OCI-LY1 (cell line): ENCODE measurements around the gene SERHL2.

Experiments
- H2AFZ ChIP-seq: fragments of 200-600 bp; sonication (generic), shearing (Covaris generic); 2 replicates; pipeline ENCODE4 v1.6.0; 2014; ENCODE audit warnings: antibody characterized with exemption, mild to moderate bottlenecking, low read length
- H3F3A ChIP-seq: fragments of 200-600 bp; sonication (generic), shearing (Covaris generic); 2 replicates; pipeline ENCODE4 v1.6.0; 2014; ENCODE audit warnings: mild to moderate bottlenecking, antibody characterized with exemption, low read length, moderate library complexity; ENCODE audit not compliant: insufficient read depth
- H3K27ac ChIP-seq: fragments of 200-600 bp; sonication (generic); 2 replicates; pipeline ENCODE4 v1.5.1; 2014; ENCODE audit warnings: low read length, mixed run types, mild to moderate bottlenecking, low read depth; ENCODE audit not compliant: poor library complexity, severe bottlenecking
- H3K27me3 ChIP-seq: fragments of 200-600 bp; sonication (generic); 2 replicates; pipeline ENCODE4 v1.6.0; 2014; ENCODE audit warnings: antibody characterized with exemption, mild to moderate bottlenecking, low read length, moderate library complexity; ENCODE audit not compliant: insufficient read depth
- H3K36me3 ChIP-seq: fragments of 200-600 bp; sonication (generic); 2 replicates; pipeline ENCODE4 v1.6.1; 2014; ENCODE audit warnings: mild to moderate bottlenecking, antibody characterized with exemption, low read length, moderate library complexity, mixed read lengths; ENCODE audit not compliant: insufficient read depth
- H3K4me1 ChIP-seq: fragments of 200-600 bp; sonication (generic); 2 replicates; pipeline ENCODE4 v1.5.1; 2014; ENCODE audit warnings: mild to moderate bottlenecking, low read length, moderate library complexity; ENCODE audit not compliant: insufficient read depth, severe bottlenecking
- H3K4me2 ChIP-seq: fragments of 200-600 bp; sonication (generic), shearing (Covaris generic); 2 replicates; pipeline ENCODE4 v1.6.1; 2014; ENCODE audit warnings: low read length
- H3K4me3 ChIP-seq: fragments of 200-600 bp; sonication (generic); 2 replicates; pipeline ENCODE4 v1.5.1; 2014; ENCODE audit warnings: low read length, low read depth, mild to moderate bottlenecking, mixed read lengths; ENCODE audit not compliant: poor library complexity, severe bottlenecking
- H3K79me2 ChIP-seq: fragments of 200-600 bp; shearing (Covaris generic); 2 replicates; pipeline ENCODE4 v1.6.1; 2016; ENCODE audit warnings: mixed run types, low read length, mixed read lengths; ENCODE audit not compliant: insufficient read depth
- H3K9ac ChIP-seq: fragments of 200-600 bp; sonication (generic), shearing (Covaris generic); 2 replicates; pipeline ENCODE4 v1.6.1; 2014; ENCODE audit warnings: mild to moderate bottlenecking, low read length, mixed read lengths
- H3K9me2 ChIP-seq: fragments of 200-600 bp; sonication (generic), shearing (Covaris generic); 2 replicates; pipeline ENCODE4 v1.6.1; 2014; ENCODE audit warnings: low read depth, mild to moderate bottlenecking, low read length, mixed read lengths
- H3K9me3 ChIP-seq: fragments of 200-600 bp; shearing (Covaris generic); 2 replicates; pipeline ENCODE4 v1.6.1; 2014; ENCODE audit warnings: low read length, mixed read lengths
- H4K20me1 ChIP-seq: fragments of 200-600 bp; sonication (generic), shearing (Covaris generic); 2 replicates; pipeline ENCODE4 v1.6.0; 2016; ENCODE audit warnings: mild to moderate bottlenecking, low read length; ENCODE audit not compliant: insufficient read depth
- CTCF ChIP-seq: fragments of 200-600 bp; sonication (generic), shearing (Covaris generic); IDR thresholded peaks from 2 replicates; pipeline ENCODE4 v1.5.1; 2017; ENCODE audit warnings: mild to moderate bottlenecking, antibody characterized with exemption, low read length, moderate library complexity, mixed read lengths
- EZH2 ChIP-seq: fragments of 200-600 bp; sonication (generic), shearing (Covaris generic); IDR thresholded peaks from 2 replicates; pipeline ENCODE4 v1.8.0; 2017; ENCODE audit warnings: borderline replicate concordance, mixed run types, mild to moderate bottlenecking, antibody characterized with exemption, low read length, moderate library complexity, mixed read lengths

Gene SERHL2

GRCh38 chr22:42608823-42609361, 55.1 kb downstream of the SERHL2 start:
- peaks cover 86% of the 10 kb centered on the region for H3K79me2 ChIP-seq
- peaks cover 20% of the 10 kb centered on the region for H3K4me1 ChIP-seq
- H4K20me1 ChIP-seq = no peaks in the 10 kb centered on the region; the same call in 1 of the 2 replicates
- TF ChIP-seq EZH2 (no peak), CTCF (no peak)
- no peak overlapping the region for H2AFZ ChIP-seq
- H3F3A ChIP-seq = no peaks in the 10 kb centered on the region
- H3K4me3 ChIP-seq = no peak overlapping the region
- H3K9ac ChIP-seq = no peak overlapping the region
- no peak overlapping the region for H3K4me2 ChIP-seq
- peaks cover 73% of the 10 kb centered on the region for H3K36me3 ChIP-seq
- no peak overlapping the region for H3K27ac ChIP-seq
- no peaks in the 10 kb centered on the region for H3K9me3 ChIP-seq
- no peaks in the 10 kb centered on the region for H3K9me2 ChIP-seq
- no peaks in the 10 kb centered on the region for H3K27me3 ChIP-seq

- Histone ChIP-seq H2AFZ (no peak overlapping the region), H3K9me2 (no peaks in the 10 kb centered on the region), H3K27ac (no peak overlapping the region), H3K9me3 (no peaks in the 10 kb centered on the region), H3K27me3 (no peaks in the 10 kb centered on the region), H3K9ac (no peak overlapping the region), H3K36me3 (peaks cover 63% of the 10 kb centered on the region), H4K20me1 (no peaks in the 10 kb centered on the region; the same call in 1 of the 2 replicates), H3K79me2 (peaks cover 76% of the 10 kb centered on the region), H3K4me1 (peaks cover 20% of the 10 kb centered on the region), H3F3A (no peaks in the 10 kb centered on the region), H3K4me3 (no peak overlapping the region), H3K4me2 (no peak overlapping the region)
- TF ChIP-seq EZH2 (no peak), CTCF (no peak)
Measured at GRCh38 chr22:42610186-42610585, 56.4 kb downstream of the SERHL2 start.

- Histone ChIP-seq H3K9ac (no peak overlapping the region), H3K4me1 (peaks cover 27% of the 10 kb centered on the region), H3K4me3 (no peak overlapping the region), H2AFZ (no peak overlapping the region), H4K20me1 (no peaks in the 10 kb centered on the region; the same call in 1 of the 2 replicates), H3K27ac (no peak overlapping the region), H3F3A (peaks cover 4% of the 10 kb centered on the region; the same call in 1 of the 2 replicates), H3K9me3 (no peaks in the 10 kb centered on the region), H3K27me3 (no peaks in the 10 kb centered on the region), H3K9me2 (no peaks in the 10 kb centered on the region), H3K4me2 (no peak overlapping the region), H3K36me3 (peaks cover 54% of the 10 kb centered on the region), H3K79me2 (peaks cover 67% of the 10 kb centered on the region)
- TF ChIP-seq CTCF (no peak), EZH2 (no peak)
Measured at GRCh38 chr22:42611051-42611450, 57.3 kb downstream of the SERHL2 start.
